ENCODE data around the gene OR51V1. TPM values are rescaled to one million over a fixed set of nuclear protein-coding genes. Genes with fewer than 3 reads are reported as not detected.

The OR51V1 gene
- total and polyA plus RNA-seq, 2 of the 13 experiments (the other 11 are each of a cell fraction or from before 2014, with no cell fraction given) = not detected

DNA sequence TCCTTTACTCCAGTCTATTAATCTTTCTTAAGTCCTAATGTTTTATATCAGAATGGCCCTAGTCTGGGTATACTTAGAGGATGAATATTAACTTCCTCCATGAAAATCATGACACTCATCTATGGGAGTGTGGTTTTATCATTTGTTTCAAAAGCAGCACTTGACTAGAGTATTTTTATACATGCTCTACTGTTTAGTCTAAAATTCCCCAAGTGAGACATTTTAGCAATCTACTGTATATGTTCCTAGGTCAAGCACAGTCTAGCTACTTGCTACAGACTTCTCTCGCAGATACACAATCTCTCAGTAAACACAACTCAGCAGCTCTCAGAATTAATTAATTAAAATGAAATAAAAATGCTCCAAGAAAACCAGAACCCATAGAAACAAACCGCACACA, 29.3 kb upstream of the OR51V1 start:
- BruUV-seq (replicated peaks) = no TSS peak
- CTCF ChIA-PET (ENCODE audit: low intra/inter-chr PET ratio, low total read pairs) = no interaction called here
- FAIRE-seq = no peak

More for the DNA sequence above, 29.3 kb upstream of the OR51V1 start:
- no peak for TF ChIP-seq RXRA (CRISPR knock-in tag; IDR thresholded peaks at IDR 0.05)
- no peak for TF ChIP-seq NR2F6 (IDR thresholded peaks at IDR 0.05)
- no peak for TF ChIP-seq NR2F6 (CRISPR knock-in tag; IDR thresholded peaks at IDR 0.05)
- TF ChIP-seq MEF2D (CRISPR knock-in tag; IDR thresholded peaks at IDR 0.05) = no peak
- no peak for TF ChIP-seq CBX2 (IDR thresholded peaks at IDR 0.05; ENCODE audit: low read depth, low read length)
- TF ChIP-seq CBX2 (CRISPR knock-in tag; IDR thresholded peaks at IDR 0.05; ENCODE audit: low read depth) = no peak
- TF ChIP-seq BCL6 (CRISPR knock-in tag; IDR thresholded peaks at IDR 0.05) = no peak
- TF ChIP-seq, protein P1, sequence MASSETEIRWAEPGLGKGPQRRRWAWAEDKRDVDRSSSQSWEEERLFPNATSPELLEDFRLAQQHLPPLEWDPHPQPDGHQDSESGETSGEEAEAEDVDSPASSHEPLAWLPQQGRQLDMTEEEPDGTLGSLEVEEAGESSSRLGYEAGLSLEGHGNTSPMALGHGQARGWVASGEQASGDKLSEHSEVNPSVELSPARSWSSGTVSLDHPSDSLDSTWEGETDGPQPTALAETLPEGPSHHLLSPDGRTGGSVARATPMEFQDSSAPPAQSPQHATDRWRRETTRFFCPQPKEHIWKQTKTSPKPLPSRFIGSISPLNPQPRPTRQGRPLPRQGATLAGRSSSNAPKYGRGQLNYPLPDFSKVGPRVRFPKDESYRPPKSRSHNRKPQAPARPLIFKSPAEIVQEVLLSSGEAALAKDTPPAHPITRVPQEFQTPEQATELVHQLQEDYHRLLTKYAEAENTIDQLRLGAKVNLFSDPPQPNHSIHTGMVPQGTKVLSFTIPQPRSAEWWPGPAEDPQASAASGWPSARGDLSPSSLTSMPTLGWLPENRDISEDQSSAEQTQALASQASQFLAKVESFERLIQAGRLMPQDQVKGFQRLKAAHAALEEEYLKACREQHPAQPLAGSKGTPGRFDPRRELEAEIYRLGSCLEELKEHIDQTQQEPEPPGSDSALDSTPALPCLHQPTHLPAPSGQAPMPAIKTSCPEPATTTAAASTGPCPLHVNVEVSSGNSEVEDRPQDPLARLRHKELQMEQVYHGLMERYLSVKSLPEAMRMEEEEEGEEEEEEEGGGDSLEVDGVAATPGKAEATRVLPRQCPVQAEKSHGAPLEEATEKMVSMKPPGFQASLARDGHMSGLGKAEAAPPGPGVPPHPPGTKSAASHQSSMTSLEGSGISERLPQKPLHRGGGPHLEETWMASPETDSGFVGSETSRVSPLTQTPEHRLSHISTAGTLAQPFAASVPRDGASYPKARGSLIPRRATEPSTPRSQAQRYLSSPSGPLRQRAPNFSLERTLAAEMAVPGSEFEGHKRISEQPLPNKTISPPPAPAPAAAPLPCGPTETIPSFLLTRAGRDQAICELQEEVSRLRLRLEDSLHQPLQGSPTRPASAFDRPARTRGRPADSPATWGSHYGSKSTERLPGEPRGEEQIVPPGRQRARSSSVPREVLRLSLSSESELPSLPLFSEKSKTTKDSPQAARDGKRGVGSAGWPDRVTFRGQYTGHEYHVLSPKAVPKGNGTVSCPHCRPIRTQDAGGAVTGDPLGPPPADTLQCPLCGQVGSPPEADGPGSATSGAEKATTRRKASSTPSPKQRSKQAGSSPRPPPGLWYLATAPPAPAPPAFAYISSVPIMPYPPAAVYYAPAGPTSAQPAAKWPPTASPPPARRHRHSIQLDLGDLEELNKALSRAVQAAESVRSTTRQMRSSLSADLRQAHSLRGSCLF (CRISPR knock-in tag; IDR thresholded peaks at IDR 0.05; ENCODE audit: borderline replicate concordance) = no peak
- TF ChIP-seq, protein P2, sequence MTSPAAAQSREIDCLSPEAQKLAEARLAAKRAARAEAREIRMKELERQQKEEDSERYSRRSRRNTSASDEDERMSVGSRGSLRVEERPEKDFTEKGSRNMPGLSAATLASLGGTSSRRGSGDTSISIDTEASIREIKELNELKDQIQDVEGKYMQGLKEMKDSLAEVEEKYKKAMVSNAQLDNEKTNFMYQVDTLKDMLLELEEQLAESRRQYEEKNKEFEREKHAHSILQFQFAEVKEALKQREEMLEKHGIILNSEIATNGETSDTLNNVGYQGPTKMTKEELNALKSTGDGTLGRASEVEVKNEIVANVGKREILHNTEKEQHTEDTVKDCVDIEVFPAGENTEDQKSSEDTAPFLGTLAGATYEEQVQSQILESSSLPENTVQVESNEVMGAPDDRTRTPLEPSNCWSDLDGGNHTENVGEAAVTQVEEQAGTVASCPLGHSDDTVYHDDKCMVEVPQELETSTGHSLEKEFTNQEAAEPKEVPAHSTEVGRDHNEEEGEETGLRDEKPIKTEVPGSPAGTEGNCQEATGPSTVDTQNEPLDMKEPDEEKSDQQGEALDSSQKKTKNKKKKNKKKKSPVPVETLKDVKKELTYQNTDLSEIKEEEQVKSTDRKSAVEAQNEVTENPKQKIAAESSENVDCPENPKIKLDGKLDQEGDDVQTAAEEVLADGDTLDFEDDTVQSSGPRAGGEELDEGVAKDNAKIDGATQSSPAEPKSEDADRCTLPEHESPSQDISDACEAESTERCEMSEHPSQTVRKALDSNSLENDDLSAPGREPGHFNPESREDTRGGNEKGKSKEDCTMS (CRISPR knock-in tag; conservative IDR thresholded peaks at IDR 0.05) = no peak
- no peak for TF ChIP-seq TCF7 (IDR thresholded peaks at IDR 0.05; ENCODE audit: low read depth)
- no peak for TF ChIP-seq ZNF446 (CRISPR knock-in tag; IDR thresholded peaks at IDR 0.05)
- TF ChIP-seq, protein P3, sequence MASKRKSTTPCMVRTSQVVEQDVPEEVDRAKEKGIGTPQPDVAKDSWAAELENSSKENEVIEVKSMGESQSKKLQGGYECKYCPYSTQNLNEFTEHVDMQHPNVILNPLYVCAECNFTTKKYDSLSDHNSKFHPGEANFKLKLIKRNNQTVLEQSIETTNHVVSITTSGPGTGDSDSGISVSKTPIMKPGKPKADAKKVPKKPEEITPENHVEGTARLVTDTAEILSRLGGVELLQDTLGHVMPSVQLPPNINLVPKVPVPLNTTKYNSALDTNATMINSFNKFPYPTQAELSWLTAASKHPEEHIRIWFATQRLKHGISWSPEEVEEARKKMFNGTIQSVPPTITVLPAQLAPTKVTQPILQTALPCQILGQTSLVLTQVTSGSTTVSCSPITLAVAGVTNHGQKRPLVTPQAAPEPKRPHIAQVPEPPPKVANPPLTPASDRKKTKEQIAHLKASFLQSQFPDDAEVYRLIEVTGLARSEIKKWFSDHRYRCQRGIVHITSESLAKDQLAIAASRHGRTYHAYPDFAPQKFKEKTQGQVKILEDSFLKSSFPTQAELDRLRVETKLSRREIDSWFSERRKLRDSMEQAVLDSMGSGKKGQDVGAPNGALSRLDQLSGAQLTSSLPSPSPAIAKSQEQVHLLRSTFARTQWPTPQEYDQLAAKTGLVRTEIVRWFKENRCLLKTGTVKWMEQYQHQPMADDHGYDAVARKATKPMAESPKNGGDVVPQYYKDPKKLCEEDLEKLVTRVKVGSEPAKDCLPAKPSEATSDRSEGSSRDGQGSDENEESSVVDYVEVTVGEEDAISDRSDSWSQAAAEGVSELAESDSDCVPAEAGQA (IDR thresholded peaks at IDR 0.05; ENCODE audit: low read depth) = no peak
- TF ChIP-seq, protein P3 (CRISPR knock-in tag; IDR thresholded peaks at IDR 0.05; ENCODE audit: borderline replicate concordance) = no peak
- ATAC-seq (no peak), DNase-seq (ENCODE audit: low spot score) (no peak)
- H3K79me2 ChIP-seq (ENCODE audit: insufficient read depth, low read length) = no peaks in the 10 kb centered on the region
- no peak overlapping the region for H3K27ac ChIP-seq (ENCODE audit: extremely low read length, insufficient read depth, low read length)
- in situ Hi-C loops (cut with HindIII; ENCODE audit: extremely low pct_ligation_motif_present, low pct_unique_long_range_greater_than_20kb) = no loop called here
- POLR2A ChIA-PET = no interaction called here
- H3K4me1 ChIP-seq (ENCODE audit: insufficient read depth, low read length) = no peaks in the 10 kb centered on the region
- H3K36me3 ChIP-seq (replicated peaks in 1 of 2; ENCODE audit: control insufficient read depth in 1 of 2, insufficient read depth in 2 of 2, low read length in 2 of 2) = no peaks in the 10 kb centered on the region
- H3K9ac ChIP-seq (ENCODE audit: insufficient read depth, low read depth, low read length) = no peak overlapping the region
- 18% methylated on average over 2 of the region's 2 CpGs for WGBS (ENCODE audit: low lambda C conversion rate)
- peaks cover 0 to 3% of the 10 kb centered on the region in 2 experiments; a peak in 1 of 5 replicates for H3K27me3 ChIP-seq (ENCODE audit: control insufficient read depth in 1 of 2, insufficient read depth in 2 of 2, low read length in 2 of 2)
- no peaks in the 10 kb centered on the region for H4K20me1 ChIP-seq (ENCODE audit: insufficient read depth, low read length)
- H2AFZ ChIP-seq (ENCODE audit: low read length) = no peak overlapping the region
- no peak overlapping the region for H3K4me3 ChIP-seq (replicated peaks in 1 of 3; ENCODE audit: insufficient read depth in 1 of 3, low read depth in 2 of 3, low read length in 3 of 3)
- intact Hi-C loops (cut with micrococcal nuclease; ENCODE audit: unreplicated experiment) = no loop called here
- no peaks in the 10 kb centered on the region for H3K9me3 ChIP-seq (ENCODE audit: low read length)
- H3K4me2 ChIP-seq (ENCODE audit: low read depth, low read length) = no peak overlapping the region

All from HepG2 (cell line).